Common myeloid progenitor, CD34-positive (primary cell): ENCODE results near the gene RNASEL.

ENCODE experiments used
- CTCF ChIA-PET: fragments of 350-600 bp; sonication (Branson Sonifier 250); formaldehyde crosslinking; loops from one replicate; lab custom pipeline; 2021; ENCODE audit warnings: antibody characterized with exemption; lab: Charles Lee
- POLR2A ChIA-PET: fragments of 350-600 bp; sonication (Branson Sonifier 250); formaldehyde crosslinking; loops from one replicate; lab custom pipeline; 2021; ENCODE audit warnings: antibody characterized with exemption; lab: Charles Lee
- DNase-seq, 3 donors: peaks; one replicate each; pipeline versions ENCODE4 v3.0.0 to v3.0.0-alpha.2; 2013
- H3K27ac ChIP-seq, 2 experiments: 1 replicate in 1 of 2; 2 replicates in 1 of 2; pipeline ENCODE4 v1.7.0; 2013; ENCODE audit warnings: inconsistent platforms in 2 of 2, low read length in 2 of 2, mild to moderate bottlenecking in 2 of 2, low read depth in 1 of 2, moderate library complexity in 1 of 2; ENCODE audit not compliant: severe bottlenecking in 2 of 2, insufficient read depth in 1 of 2, poor library complexity in 1 of 2
- H3K27me3 ChIP-seq, 5 experiments: replicated peaks in 2 of 5; 1 replicate in 3 of 5; 2 replicates in 2 of 5; pipeline versions ENCODE4 v1.6.1 to v1.7.0; 2013; ENCODE audit warnings: low read length in 4 of 5, mild to moderate bottlenecking in 2 of 5, moderate library complexity in 2 of 5, inconsistent platforms in 1 of 5; ENCODE audit not compliant: insufficient read depth in 5 of 5, control insufficient read depth in 4 of 5
- H3K36me3 ChIP-seq, 4 experiments: 1 replicate in 2 of 4; 2 replicates in 2 of 4; pipeline versions ENCODE4 v1.6.1 to v1.7.0; 2013; ENCODE audit warnings: low read length in 3 of 4, control low read depth in 1 of 4, mild to moderate bottlenecking in 1 of 4; ENCODE audit not compliant: control insufficient read depth in 4 of 4, insufficient read depth in 4 of 4
- H3K4me1 ChIP-seq, 4 experiments: 1 replicate in 3 of 4; 2 replicates in 1 of 4; pipeline versions ENCODE4 v1.6.1 to v1.7.1; 2013; ENCODE audit warnings: low read length in 3 of 4, mild to moderate bottlenecking in 3 of 4, control low read depth in 1 of 4, inconsistent platforms in 1 of 4, moderate library complexity in 1 of 4; ENCODE audit not compliant: control insufficient read depth in 4 of 4, insufficient read depth in 4 of 4; ENCODE audit errors: control extremely low read depth in 1 of 4
- H3K4me3 ChIP-seq, 7 experiments: 1 replicate in 4 of 7; 2 replicates in 3 of 7; pipeline versions ENCODE4 v1.5.1 to v1.7.0; 2013; ENCODE audit warnings: mild to moderate bottlenecking in 7 of 7, low read length in 6 of 7, moderate library complexity in 6 of 7, inconsistent platforms in 2 of 7, low read depth in 2 of 7, control low read depth in 1 of 7; ENCODE audit not compliant: insufficient read depth in 4 of 7, control insufficient read depth in 1 of 7; ENCODE audit errors: extremely low read depth in 1 of 7
- H3K9me3 ChIP-seq, 5 experiments: 1 replicate in 4 of 5; 2 replicates in 1 of 5; pipeline versions ENCODE4 v1.6.1 to v1.7.1; 2013; ENCODE audit warnings: low read length in 4 of 5, mild to moderate bottlenecking in 2 of 5, inconsistent platforms in 1 of 5, low read depth in 1 of 5, moderate library complexity in 1 of 5; ENCODE audit not compliant: control insufficient read depth in 4 of 5, insufficient read depth in 2 of 5; ENCODE audit errors: control extremely low read depth in 1 of 5
- WGBS: methylation state at CpG from one replicate; pipeline ENCODE4 v1.1.5; 2013; ENCODE audit not compliant: insufficient coverage; 5-methylcytosine and 5-hydroxymethylcytosine counted together

The RNASEL gene

GRCh38 chr1:182608236-182608635 lies 19.2 kb upstream of the RNASEL start:
- Histone ChIP-seq H3K4me3 (no peak overlapping the region), H3K9me3 (no peaks in the 10 kb centered on the region), H3K27me3 (peaks cover 0 to 30% (median 14%) of the 10 kb centered on the region in 5 experiments), H3K27ac (no peak overlapping the region), H3K4me1 (peaks cover 0 to 16% (median 11%) of the 10 kb centered on the region in 4 experiments), H3K36me3 (no peaks in the 10 kb centered on the region)
- ChIA-PET POLR2A (no interaction called here), CTCF (interaction anchor here (0.6 to 17.7 kb wide), 5 partner anchors 3 to 522 kb away, joined by 3 to 525 read pairs (median 157); partner anchors contain the start of genes NPL and RGS16)
- 100% methylated on average over 1 of the region's 2 CpGs for WGBS
- no peak for DNase-seq

GRCh38 chr1:182607566-182607965 lies 18.5 kb upstream of the RNASEL start:
- ChIA-PET POLR2A (no interaction called here), CTCF (interaction anchor here (1.6 to 17.7 kb wide), 5 partner anchors 3 to 180 kb away, joined by 6 to 525 read pairs (median 157); partner anchors contain the start of genes NPL and RGS16)
- 92% methylated on average over 1 of the region's 1 CpG for WGBS

DNA sequence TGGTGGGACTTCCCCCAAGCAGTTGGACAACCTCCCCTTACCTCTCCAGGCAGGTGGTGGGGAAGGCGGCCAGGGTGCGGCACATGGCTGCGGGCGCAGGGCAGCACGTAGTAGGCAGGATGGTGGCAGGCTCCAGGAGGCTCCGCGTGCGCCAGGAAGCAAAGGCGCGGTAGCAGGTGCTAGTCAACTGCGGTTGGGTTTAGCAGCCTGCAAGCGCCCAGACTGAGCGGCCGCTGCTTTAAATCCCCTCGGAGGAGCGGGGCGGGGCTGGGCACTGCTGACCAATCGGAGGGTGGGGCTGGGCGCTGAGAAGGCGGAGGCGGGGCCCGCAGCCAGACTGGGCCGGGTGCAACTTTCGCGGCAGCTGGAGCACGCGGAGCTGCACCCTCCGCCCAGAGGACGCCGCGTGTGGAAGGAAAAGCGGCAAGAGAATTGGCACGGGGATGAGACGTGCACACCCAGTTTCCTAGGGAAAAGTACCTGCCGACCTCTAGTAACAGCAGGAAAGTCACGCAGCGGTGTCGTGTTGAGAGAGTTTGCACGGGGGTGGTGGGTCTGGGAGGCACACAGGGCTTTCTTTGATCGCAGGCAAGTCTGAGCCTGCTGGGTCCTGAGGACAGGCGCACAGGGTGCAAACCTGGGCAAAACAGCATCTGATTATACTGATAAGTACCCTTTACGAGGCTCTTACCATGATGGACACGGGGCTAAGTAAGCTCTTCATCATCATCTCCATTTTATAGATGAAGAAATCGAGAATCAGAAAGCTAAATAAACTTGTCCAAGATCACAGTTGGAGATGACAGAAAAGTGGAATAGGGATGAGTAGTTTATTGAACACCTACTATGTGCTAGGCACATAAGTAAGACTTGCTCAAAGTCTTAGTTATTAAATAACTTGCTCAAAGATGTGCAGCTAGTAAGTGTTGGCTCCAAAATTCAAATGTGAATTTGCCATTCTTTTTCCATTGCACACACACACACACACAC lies 15.4 kb upstream of the RNASEL start, which contains the start of gene RGS16:
Gene RGS16 (minus strand): TSS at position 215 of the 990 bp plus-strand sequence. CDS start 130 bp downstream, at position 85.
- no peaks in the 10 kb centered on the region for H3K9me3 ChIP-seq
- H3K27ac ChIP-seq: no peak within 1 kb of the TSS
- CTCF ChIA-PET: interaction anchor here (0.8 to 17.7 kb wide), 5 partner anchors 4 to 238 kb away, joined by 3 to 525 read pairs (median 157); partner anchors contain the start of genes NPL and RGS16
- no peaks in the 10 kb centered on the region for H3K36me3 ChIP-seq
- peak; percentile 63 to 84 (median 82) for DNase-seq
- POLR2A ChIA-PET: interaction anchor here (1.0 kb wide), 1 partner anchor 12 kb away, joined by 3 read pairs; no protein-coding TSS in a partner anchor
- 1% methylated on average over 31 of the region's 44 CpGs for WGBS
- peaks cover 0 to 21% (median 13%) of the 10 kb centered on the region in 5 experiments for H3K27me3 ChIP-seq
- H3K4me1 ChIP-seq: peaks cover 0 to 16% (median 11%) of the 10 kb centered on the region in 4 experiments
- H3K4me3 ChIP-seq: peak within 1 kb of the TSS in 6 of 7 experiments; percentile 16 to 69 (median 41)

More at GRCh38 chr1:182607566-182607965, 18.5 kb upstream of the RNASEL start:
- Histone ChIP-seq H3K27ac (no peak overlapping the region), H3K9me3 (no peaks in the 10 kb centered on the region), H3K36me3 (no peaks in the 10 kb centered on the region), H3K4me1 (peaks cover 0 to 16% (median 11%) of the 10 kb centered on the region in 4 experiments), H3K4me3 (no peak overlapping the region), H3K27me3 (peaks cover 0 to 27% (median 16%) of the 10 kb centered on the region in 5 experiments)
- DNase-seq: no peak

DNA sequence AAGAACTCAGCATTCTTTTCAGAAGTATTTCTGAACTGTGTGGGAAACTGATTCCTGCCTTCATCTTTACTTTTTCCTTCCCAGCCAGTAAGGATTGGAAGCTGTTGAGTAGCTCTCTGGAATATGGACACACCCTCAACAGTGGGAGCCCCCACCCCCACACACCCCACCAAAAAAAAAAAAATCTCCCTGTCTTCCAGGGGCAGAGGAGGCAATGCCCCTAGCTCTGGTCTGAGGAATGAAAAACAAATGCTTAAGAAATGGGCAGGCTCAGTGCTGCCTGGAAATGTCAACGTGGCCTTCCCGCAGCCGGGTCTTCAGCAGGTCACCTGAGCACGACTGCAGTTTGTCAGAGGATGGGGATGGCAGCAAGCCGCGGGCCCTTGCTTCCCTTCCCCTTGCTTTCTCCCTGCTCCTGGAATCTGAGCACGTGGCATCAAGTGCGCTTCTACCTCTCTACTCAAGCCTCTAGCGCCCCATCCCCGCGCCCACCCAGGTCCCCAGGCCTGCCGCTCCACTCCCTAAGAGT lies 14.7 kb upstream of the RNASEL start:
- no peak overlapping the region for H3K27ac ChIP-seq
- ChIA-PET CTCF (interaction anchor here (0.7 to 17.7 kb wide), 9 partner anchors 7 to 519 kb away, joined by 3 to 525 read pairs (median 3); partner anchors contain the start of genes NPL and RGS8), POLR2A (no interaction called here)
- peak overlapping the region in 5 of 7 experiments; percentile 9 to 69 (median 47) for H3K4me3 ChIP-seq
- no peaks in the 10 kb centered on the region for H3K9me3 ChIP-seq
- H3K36me3 ChIP-seq: no peaks in the 10 kb centered on the region
- H3K4me1 ChIP-seq: peaks cover 0 to 20% (median 13%) of the 10 kb centered on the region in 4 experiments
- H3K27me3 ChIP-seq: peaks cover 0 to 21% (median 13%) of the 10 kb centered on the region in 5 experiments
- WGBS: 0% methylated on average over 8 of the region's 12 CpGs
- no peak for DNase-seq

DNA sequence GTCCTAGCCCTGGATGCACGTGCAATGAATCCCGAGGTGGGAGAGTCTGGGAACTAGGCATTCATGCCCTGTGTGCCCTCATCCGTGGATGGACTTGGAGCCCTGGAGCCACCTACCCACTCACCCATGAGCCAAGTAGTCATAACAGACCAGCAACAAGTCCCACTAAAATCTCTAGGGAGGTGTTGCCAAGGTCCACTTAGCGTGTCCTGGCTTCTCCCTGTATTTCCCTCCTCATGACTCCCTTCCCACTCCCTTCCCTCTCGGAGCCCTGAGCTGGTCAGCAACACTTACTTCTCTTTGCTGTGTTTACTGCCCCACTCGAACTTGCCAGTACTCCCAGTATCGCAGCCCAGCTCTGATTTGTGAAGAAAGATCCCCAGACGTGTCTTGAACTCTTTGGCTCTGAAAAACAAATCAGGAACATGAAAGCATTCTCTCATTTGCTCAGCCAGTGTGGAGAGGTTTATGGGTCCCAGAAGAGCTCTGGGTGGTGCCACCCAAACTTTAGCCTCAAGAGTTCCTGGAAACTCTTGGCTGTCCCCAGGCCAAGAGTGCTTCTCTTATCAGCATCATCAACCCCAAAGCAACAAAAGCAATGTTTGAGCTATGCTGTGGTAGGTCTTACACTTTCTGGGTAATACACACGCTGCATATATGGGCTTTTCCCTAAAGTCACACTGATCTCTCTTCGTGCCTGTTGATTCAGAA lies 14.0 kb upstream of the RNASEL start:
- H3K36me3 ChIP-seq: no peaks in the 10 kb centered on the region
- H3K27me3 ChIP-seq: peaks cover 0 to 21% (median 13%) of the 10 kb centered on the region in 5 experiments
- H3K4me1 ChIP-seq: peaks cover 0 to 25% (median 16%) of the 10 kb centered on the region in 4 experiments
- ChIA-PET CTCF (interaction anchor here (0.7 to 17.7 kb wide), 12 partner anchors 8 to 518 kb away, joined by 3 to 525 read pairs (median 3); partner anchors contain the start of genes NPL and RGS8), POLR2A (no interaction called here)
- no peak for DNase-seq
- 92% methylated on average over 8 of the region's 10 CpGs for WGBS
- H3K9me3 ChIP-seq: no peaks in the 10 kb centered on the region
- no peak overlapping the region for H3K27ac ChIP-seq
- no peak overlapping the region for H3K4me3 ChIP-seq

- no peak for DNase-seq
- Histone ChIP-seq H3K4me3 (no peak overlapping the region), H3K36me3 (no peaks in the 10 kb centered on the region), H3K9me3 (no peaks in the 10 kb centered on the region), H3K27me3 (peaks cover 0 to 21% (median 15%) of the 10 kb centered on the region in 5 experiments), H3K27ac (no peak overlapping the region), H3K4me1 (peaks cover 0 to 21% (median 17%) of the 10 kb centered on the region in 4 experiments)
- ChIA-PET POLR2A (no interaction called here), CTCF (interaction anchor here (0.7 to 17.7 kb wide), 10 partner anchors 9 to 517 kb away, joined by 3 to 525 read pairs (median 4); partner anchors contain the start of gene NPL)
- 100% methylated on average over 1 of the region's 4 CpGs for WGBS
Measured at GRCh38 chr1:182601913-182602312, 12.9 kb upstream of the RNASEL start.
